Jurkat, Clone E6-1 (cell line): ENCODE results near the gene EIF4A3. TPM values are rescaled to one million over a fixed set of nuclear protein-coding genes. Genes with fewer than 3 reads are reported as not detected.

Experiments
- DNase-seq: peaks from one replicate; pipeline ENCODE4 v3.0.0-alpha.2; 2011; ENCODE audit warnings: low read depth, low spot score
- H3K4me3 ChIP-seq: 2 replicates; pipeline ENCODE4 v1.5.1; 2011; ENCODE audit warnings: mild to moderate bottlenecking, low read length, control low read depth, moderate library complexity
- polyA plus RNA-seq: library from polyadenylated mRNA; unstranded; fragments of >200 nt; gene quantifications from one replicate; pipeline ENCODE4 v1.2.1, GENCODE V29; 2012; ENCODE audit warnings: missing spikeins; ENCODE audit not compliant: insufficient read length, insufficient read depth

The EIF4A3 gene
- polyA plus RNA-seq = 198 TPM

GRCh38 chr17:80147035-80147822 lies at the start of gene EIF4A3:
EIF4A3 (minus strand) TSS chr17:80147128; CDS start chr17:80146961, 167 bp downstream.
- DNase-seq = peak; percentile 99
- H3K4me3 ChIP-seq = peak within 1 kb of the TSS; percentile 87

- H3K4me3 ChIP-seq = no peak overlapping the region
- DNase-seq = no peak
Measured at GRCh38 chr17:80196652-80197051, 49.7 kb upstream of the EIF4A3 start.

GRCh38 chr17:80195671-80196529 lies 49.0 kb upstream of the EIF4A3 start:
- no peak overlapping the region for H3K4me3 ChIP-seq
- DNase-seq = no peak

GRCh38 chr17:80195141-80195540 lies 48.2 kb upstream of the EIF4A3 start:
- H3K4me3 ChIP-seq = no peak overlapping the region
- no peak for DNase-seq

GRCh38 chr17:80191865-80192661 lies 45.1 kb upstream of the EIF4A3 start:
- DNase-seq = no peak
- no peak overlapping the region for H3K4me3 ChIP-seq

- no peak overlapping the region for H3K4me3 ChIP-seq
- no peak for DNase-seq
Measured at GRCh38 chr17:80191192-80191591, 44.3 kb upstream of the EIF4A3 start.

- H3K4me3 ChIP-seq = no peak overlapping the region
Measured at GRCh38 chr17:80190716-80191115, 43.8 kb upstream of the EIF4A3 start.

GRCh38 chr17:80189611-80190010 lies 42.7 kb upstream of the EIF4A3 start:
- DNase-seq = no peak

More at GRCh38 chr17:80190716-80191115, 43.8 kb upstream of the EIF4A3 start:
- DNase-seq = no peak

GRCh38 chr17:80187515-80187941 lies 40.6 kb upstream of the EIF4A3 start:
- H3K4me3 ChIP-seq = no peak overlapping the region
- no peak for DNase-seq

More at GRCh38 chr17:80189611-80190010, 42.7 kb upstream of the EIF4A3 start:
- no peak overlapping the region for H3K4me3 ChIP-seq

- H3K4me3 ChIP-seq = no peak overlapping the region
- DNase-seq = no peak
Measured at GRCh38 chr17:80187090-80187489, 40.2 kb upstream of the EIF4A3 start.

- H3K4me3 ChIP-seq = no peak overlapping the region
- DNase-seq = no peak
Measured at GRCh38 chr17:80185968-80186367, 39.0 kb upstream of the EIF4A3 start.

GRCh38 chr17:80184423-80184714 lies 37.4 kb upstream of the EIF4A3 start:
- no peak for DNase-seq
- H3K4me3 ChIP-seq = no peak overlapping the region

- no peak for DNase-seq
Measured at GRCh38 chr17:80183581-80184422, 36.9 kb upstream of the EIF4A3 start.

GRCh38 chr17:80182845-80183223 lies 35.9 kb upstream of the EIF4A3 start:
- no peak for DNase-seq
- no peak overlapping the region for H3K4me3 ChIP-seq

More at GRCh38 chr17:80183581-80184422, 36.9 kb upstream of the EIF4A3 start:
- no peak overlapping the region for H3K4me3 ChIP-seq

GRCh38 chr17:80182118-80182844 lies 35.4 kb upstream of the EIF4A3 start:
- DNase-seq = no peak

GRCh38 chr17:80181431-80181830 lies 34.5 kb upstream of the EIF4A3 start:
- no peak for DNase-seq
- H3K4me3 ChIP-seq = no peak overlapping the region

More at GRCh38 chr17:80182118-80182844, 35.4 kb upstream of the EIF4A3 start:
- H3K4me3 ChIP-seq = no peak overlapping the region

- no peak overlapping the region for H3K4me3 ChIP-seq
- DNase-seq = no peak
Measured at GRCh38 chr17:80180192-80180591, 33.3 kb upstream of the EIF4A3 start.
